Measurements from ENCODE around the gene GFOD1. TPM values are rescaled to one million over a fixed set of nuclear protein-coding genes. Genes with fewer than 3 reads are reported as not detected.

Gene GFOD1
- polyA plus RNA-seq, 1 donor from 2014 or later, result 7.0 TPM

- H3K79me2 ChIP-seq (replicated peaks; ENCODE audit: insufficient read depth, low read length), result peaks cover 6% of the 10 kb centered on the region
- H2AFZ ChIP-seq (ENCODE audit: low read depth, low read length), result no peak overlapping the region
- no peak overlapping the region for H3K4me3 ChIP-seq (ENCODE audit: low read length)
- H3K27ac ChIP-seq (ENCODE audit: low read length), result no peak overlapping the region
- H3K36me3 ChIP-seq (ENCODE audit: insufficient read depth, low read length), result no peaks in the 10 kb centered on the region
- no peaks in the 10 kb centered on the region for H3F3A ChIP-seq (ENCODE audit: insufficient read depth, low read length, poor library complexity, severe bottlenecking)
- H3K27me3 ChIP-seq (ENCODE audit: insufficient read depth, low read depth, low read length), result no peaks in the 10 kb centered on the region
- no peak overlapping the region for H3K4me2 ChIP-seq (ENCODE audit: low read length)
- no peak for TF ChIP-seq REST (IDR thresholded peaks at IDR 0.05; ENCODE audit: borderline replicate concordance)
- TF ChIP-seq EZH2 (IDR thresholded peaks at IDR 0.05; ENCODE audit: borderline replicate concordance, insufficient read depth, low read length, poor library complexity, severe bottlenecking), result no peak
- TF ChIP-seq MXI1 (conservative IDR thresholded peaks at IDR 0.05; ENCODE audit: poor library complexity, severe bottlenecking), result no peak
- no peak for TF ChIP-seq RAD21 (conservative IDR thresholded peaks at IDR 0.05)
- no peak for TF ChIP-seq EP300 (conservative IDR thresholded peaks at IDR 0.05; ENCODE audit: poor library complexity, severe bottlenecking)
- no peak for TF ChIP-seq CTCF (IDR thresholded peaks at IDR 0.05; ENCODE audit: poor library complexity, severe bottlenecking)
- no peak for TF ChIP-seq SMC3 (conservative IDR thresholded peaks at IDR 0.05; ENCODE audit: poor library complexity)
- no peaks in the 10 kb centered on the region for H3K9me3 ChIP-seq (ENCODE audit: low read length)
- no peak overlapping the region for H3K9ac ChIP-seq (ENCODE audit: low read length)
- no peaks in the 10 kb centered on the region for H4K20me1 ChIP-seq (ENCODE audit: insufficient read depth)
- no peaks in the 10 kb centered on the region for H3K9me2 ChIP-seq (ENCODE audit: insufficient read depth, low read length)
These were observed 8.9 kb downstream of the GFOD1 start for GRCh38 chr6:13478525-13478966.

GRCh38 chr6:13474787-13475186 is 12.6 kb downstream of the GFOD1 start:
- H3K9me2 ChIP-seq (ENCODE audit: insufficient read depth, low read length), result no peaks in the 10 kb centered on the region
- no peak overlapping the region for H3K27ac ChIP-seq (ENCODE audit: low read length)
- TF ChIP-seq REST (IDR thresholded peaks at IDR 0.05; ENCODE audit: borderline replicate concordance) (no peak), POLR2AphosphoS5 (IDR thresholded peaks at IDR 0.05) (no peak), CTCF (IDR thresholded peaks at IDR 0.05; ENCODE audit: poor library complexity, severe bottlenecking) (no peak), EP300 (conservative IDR thresholded peaks at IDR 0.05; ENCODE audit: poor library complexity, severe bottlenecking) (no peak), EZH2 (IDR thresholded peaks at IDR 0.05; ENCODE audit: borderline replicate concordance, insufficient read depth, low read length, poor library complexity, severe bottlenecking) (no peak), MXI1 (conservative IDR thresholded peaks at IDR 0.05; ENCODE audit: poor library complexity, severe bottlenecking) (no peak), SMC3 (conservative IDR thresholded peaks at IDR 0.05; ENCODE audit: poor library complexity) (no peak)
- no peak overlapping the region for H3K4me3 ChIP-seq (ENCODE audit: low read length)
- H3F3A ChIP-seq (ENCODE audit: insufficient read depth, low read length, poor library complexity, severe bottlenecking), result no peaks in the 10 kb centered on the region
- H4K20me1 ChIP-seq (ENCODE audit: insufficient read depth), result no peaks in the 10 kb centered on the region
- no peaks in the 10 kb centered on the region for H3K79me2 ChIP-seq (replicated peaks; ENCODE audit: insufficient read depth, low read length)
- no peaks in the 10 kb centered on the region for H3K27me3 ChIP-seq (ENCODE audit: insufficient read depth, low read depth, low read length)
- no peaks in the 10 kb centered on the region for H3K9me3 ChIP-seq (ENCODE audit: low read length)
- H2AFZ ChIP-seq (ENCODE audit: low read depth, low read length), result no peak overlapping the region
- H3K9ac ChIP-seq (ENCODE audit: low read length), result no peak overlapping the region
- no peaks in the 10 kb centered on the region for H3K36me3 ChIP-seq (ENCODE audit: insufficient read depth, low read length)
- no peak overlapping the region for H3K4me2 ChIP-seq (ENCODE audit: low read length)
